OCI-LY3 (cell line): Measurements from ENCODE around the gene FAM110A.

Source experiments
- EZH2phosphoT487 ChIP-seq: fragments of 200-600 bp; shearing (Covaris generic); IDR thresholded peaks from 2 replicates; pipeline ENCODE4 v1.6.1; 2018; ENCODE audit warnings: antibody characterized with exemption, mixed run types, low read depth
- TF ChIP-seq, protein P1 (sequence below): fragments of 200-600, 300-600 bp; sonication (generic); IDR thresholded peaks from 2 replicates; pipeline ENCODE4 v1.5.1; 2014; ENCODE audit warnings: antibody characterized with exemption, low read length, low read depth

DNA sequence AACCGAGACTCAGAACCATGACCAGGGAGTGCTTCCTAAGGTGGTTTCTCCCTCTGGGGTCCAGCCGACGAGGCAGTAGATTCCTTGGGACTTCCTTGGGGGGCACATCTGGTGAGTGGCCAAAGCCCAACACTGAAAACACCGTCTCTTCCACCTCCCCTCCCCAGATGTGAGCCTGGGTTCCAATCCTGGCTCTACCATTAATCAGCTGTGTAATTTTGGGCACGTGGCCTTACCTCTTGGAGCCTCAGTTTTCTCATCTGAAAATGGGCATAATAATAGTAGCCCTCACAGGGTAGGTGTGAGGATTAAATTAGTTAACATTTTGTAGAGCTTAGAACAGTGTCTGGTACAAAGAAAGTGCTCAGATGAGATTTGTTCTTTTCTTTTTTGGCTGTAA lies 5.5 kb downstream of the FAM110A start:
- TF ChIP-seq EZH2phosphoT487 = no peak
- TF ChIP-seq, protein P1, sequence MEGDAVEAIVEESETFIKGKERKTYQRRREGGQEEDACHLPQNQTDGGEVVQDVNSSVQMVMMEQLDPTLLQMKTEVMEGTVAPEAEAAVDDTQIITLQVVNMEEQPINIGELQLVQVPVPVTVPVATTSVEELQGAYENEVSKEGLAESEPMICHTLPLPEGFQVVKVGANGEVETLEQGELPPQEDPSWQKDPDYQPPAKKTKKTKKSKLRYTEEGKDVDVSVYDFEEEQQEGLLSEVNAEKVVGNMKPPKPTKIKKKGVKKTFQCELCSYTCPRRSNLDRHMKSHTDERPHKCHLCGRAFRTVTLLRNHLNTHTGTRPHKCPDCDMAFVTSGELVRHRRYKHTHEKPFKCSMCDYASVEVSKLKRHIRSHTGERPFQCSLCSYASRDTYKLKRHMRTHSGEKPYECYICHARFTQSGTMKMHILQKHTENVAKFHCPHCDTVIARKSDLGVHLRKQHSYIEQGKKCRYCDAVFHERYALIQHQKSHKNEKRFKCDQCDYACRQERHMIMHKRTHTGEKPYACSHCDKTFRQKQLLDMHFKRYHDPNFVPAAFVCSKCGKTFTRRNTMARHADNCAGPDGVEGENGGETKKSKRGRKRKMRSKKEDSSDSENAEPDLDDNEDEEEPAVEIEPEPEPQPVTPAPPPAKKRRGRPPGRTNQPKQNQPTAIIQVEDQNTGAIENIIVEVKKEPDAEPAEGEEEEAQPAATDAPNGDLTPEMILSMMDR = no peak
